GM19351 (cell line): ENCODE data around the gene ARHGAP9.
"Not testable (repeated sequence)": the region's sequence is repeated elsewhere in the genome, so short reads cannot be mapped to it uniquely, and the experiment has no call there.

Source experiments
- ATAC-seq: cut with Tn5 transposase; IDR thresholded peaks from one replicate; pipeline ENCODE4 v1.9.1; 2021; ENCODE audit warnings: mild to moderate bottlenecking, moderate library complexity; ENCODE audit not compliant: unreplicated experiment

ARHGAP9 gene

GRCh38 chr12:57459750-57460467 is 19.8 kb downstream of the ARHGAP9 start, which contains the start of gene GLI1:
GLI1 (plus strand) TSS chr12:57459785; CDS start chr12:57463692, 3,907 bp downstream.
- no peak for ATAC-seq

GRCh38 chr12:57459055-57459749 is 20.5 kb downstream of the ARHGAP9 start:
- ATAC-seq, result peak; percentile 51

GRCh38 chr12:57458665-57459054 is 21.0 kb downstream of the ARHGAP9 start:
- ATAC-seq, result no peak

- no peak for ATAC-seq
These were observed 22.8 kb downstream of the ARHGAP9 start for GRCh38 chr12:57456737-57457490.

GRCh38 chr12:57456145-57456700 is 23.4 kb downstream of the ARHGAP9 start:
- no peak for ATAC-seq

GRCh38 chr12:57455374-57456144 is 24.1 kb downstream of the ARHGAP9 start:
- no peak for ATAC-seq

- ATAC-seq, result no peak
These were observed 24.9 kb downstream of the ARHGAP9 start, which contains the start of gene INHBE for GRCh38 chr12:57454566-57455373. INHBE (plus strand) TSS chr12:57455307; CDS start chr12:57455537, 230 bp downstream.

- ATAC-seq, result no peak
These were observed 25.5 kb downstream of the ARHGAP9 start for GRCh38 chr12:57454213-57454565.

- ATAC-seq, result no peak
These were observed 26.6 kb downstream of the ARHGAP9 start for GRCh38 chr12:57452937-57453509.

GRCh38 chr12:57452181-57452936 is 27.3 kb downstream of the ARHGAP9 start:
- ATAC-seq, result no peak

GRCh38 chr12:57451233-57451778 is 28.4 kb downstream of the ARHGAP9 start:
- ATAC-seq, result no peak

- no peak for ATAC-seq
These were observed 29.6 kb downstream of the ARHGAP9 start for GRCh38 chr12:57450057-57450456.

GRCh38 chr12:57449375-57449774 is 30.3 kb downstream of the ARHGAP9 start:
- ATAC-seq, result no peak

GRCh38 chr12:57448669-57449068 is 31.0 kb downstream of the ARHGAP9 start:
- ATAC-seq, result no peak

- ATAC-seq, result no peak
These were observed 33.2 kb downstream of the ARHGAP9 start for GRCh38 chr12:57446292-57446960.

GRCh38 chr12:57444744-57445143 is 34.9 kb downstream of the ARHGAP9 start:
- ATAC-seq, result no peak

- not testable (repeated sequence) for ATAC-seq
These were observed 35.3 kb downstream of the ARHGAP9 start for GRCh38 chr12:57444337-57444736.
